Germinal center (tissue), 1 donor: ENCODE measurements around the gene ABHD2.
"Not testable (repeated sequence)": the region's sequence is repeated elsewhere in the genome, so short reads cannot be mapped to it uniquely, and the experiment has no call there.

Experiments used
- DNase-seq: peaks from one replicate; pipeline ENCODE4 v3.0.0; 2012; ENCODE audit warnings: mixed read lengths, low spot score

ABHD2 gene

DNA sequence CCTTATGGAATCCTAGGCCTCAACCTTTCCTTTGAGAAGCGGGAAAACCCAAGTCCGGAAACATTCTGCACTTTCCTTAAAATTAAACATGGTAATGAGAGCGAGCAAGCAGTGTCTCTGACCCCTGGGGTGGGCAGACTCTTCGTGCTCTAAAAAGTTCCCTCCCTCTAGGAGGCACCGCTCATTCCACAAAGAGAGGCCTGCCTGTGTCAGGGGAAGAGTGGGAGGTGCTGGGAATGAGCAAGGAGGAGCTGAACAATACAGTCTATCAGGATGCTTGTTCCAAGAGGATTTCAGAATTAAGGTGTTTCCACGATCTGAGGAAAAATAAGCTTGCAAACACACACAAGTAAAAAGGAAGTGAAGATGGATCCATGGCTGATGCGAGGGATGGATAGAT is 139.2 kb downstream of the ABHD2 start:
- DNase-seq, result no peak

DNA sequence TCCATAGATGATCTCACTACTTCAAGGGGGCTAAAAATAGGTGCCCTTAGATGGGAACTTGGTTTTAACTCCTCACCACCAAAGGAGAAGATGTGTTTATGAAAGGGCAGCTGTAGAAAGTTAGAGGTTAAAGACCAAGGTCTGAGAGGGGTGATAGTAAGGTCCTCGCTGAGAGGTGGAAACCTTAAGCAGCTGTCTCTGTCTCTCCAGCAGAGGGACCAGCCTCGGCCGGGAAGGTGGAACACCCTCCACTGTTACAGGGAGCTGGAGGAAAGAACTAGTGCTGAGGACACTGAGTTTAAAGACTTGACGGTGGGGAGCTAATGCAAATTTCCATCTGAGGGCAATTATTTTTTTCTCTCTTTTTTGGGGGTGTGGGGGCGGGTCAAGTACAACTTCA is 142.0 kb downstream of the ABHD2 start:
- DNase-seq, result no peak

DNA sequence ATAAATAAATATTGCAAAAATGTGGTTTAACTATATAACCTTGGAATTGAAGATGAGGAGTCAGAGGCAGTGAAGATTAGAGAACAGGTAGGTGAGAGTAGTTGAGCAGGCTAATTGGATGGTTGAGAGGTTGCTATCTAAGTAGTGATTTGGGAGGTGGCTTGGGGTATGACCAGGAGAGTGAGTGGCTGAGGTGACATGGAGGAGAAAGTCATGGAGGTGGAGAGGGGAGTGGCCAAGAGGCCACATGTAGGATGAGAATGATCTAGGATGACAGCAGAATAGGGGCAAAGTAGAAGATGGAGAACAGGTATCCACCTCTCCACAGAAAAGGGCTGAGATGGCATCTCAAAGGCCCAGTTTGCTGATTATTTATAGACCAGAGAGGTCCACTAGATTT is 143.6 kb downstream of the ABHD2 start:
- DNase-seq, result no peak

DNA sequence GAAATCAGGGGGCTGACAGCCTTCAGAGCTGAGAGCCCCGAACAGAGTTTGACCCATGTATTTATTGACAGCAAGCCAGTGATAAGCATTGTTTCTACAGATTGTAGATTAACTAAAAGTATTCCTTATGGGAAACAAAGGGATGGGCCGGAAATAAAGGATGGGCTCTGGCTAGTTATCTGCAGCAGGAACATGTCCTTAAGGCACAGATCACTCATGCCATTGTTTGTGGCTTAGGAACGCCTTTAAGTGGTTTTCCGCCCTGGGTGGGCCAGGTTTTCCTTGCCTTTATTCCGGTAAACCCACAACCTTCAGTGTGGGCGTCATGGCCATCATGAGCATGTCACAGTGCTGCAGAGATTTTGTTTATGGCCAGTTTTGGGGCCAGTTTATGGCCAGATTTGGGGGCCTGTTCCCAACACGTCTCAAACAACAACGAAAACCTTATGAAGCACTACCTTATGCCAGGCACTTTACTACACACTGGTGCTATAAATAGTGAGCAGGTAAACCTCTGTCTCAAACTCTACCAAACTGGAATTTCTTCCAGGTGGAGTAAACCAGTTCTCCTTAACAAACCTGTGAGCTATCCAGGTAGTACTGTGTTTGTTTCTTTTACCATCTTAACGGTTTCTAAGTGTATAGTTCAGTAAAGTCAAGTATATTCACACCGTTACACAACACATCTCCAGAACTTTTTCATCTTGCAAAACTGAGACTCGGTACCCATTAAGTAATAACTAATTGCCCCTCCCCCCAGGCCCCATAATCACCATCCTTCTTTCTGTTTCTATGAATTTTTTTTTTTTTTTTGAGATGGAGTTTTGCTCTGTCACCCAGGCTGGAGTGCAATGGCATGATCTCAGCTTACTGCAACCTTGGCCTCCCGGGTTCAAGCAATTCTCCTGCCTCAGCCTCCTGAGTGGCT is 151.9 kb downstream of the ABHD2 start:
- not testable (repeated sequence) for DNase-seq

DNA sequence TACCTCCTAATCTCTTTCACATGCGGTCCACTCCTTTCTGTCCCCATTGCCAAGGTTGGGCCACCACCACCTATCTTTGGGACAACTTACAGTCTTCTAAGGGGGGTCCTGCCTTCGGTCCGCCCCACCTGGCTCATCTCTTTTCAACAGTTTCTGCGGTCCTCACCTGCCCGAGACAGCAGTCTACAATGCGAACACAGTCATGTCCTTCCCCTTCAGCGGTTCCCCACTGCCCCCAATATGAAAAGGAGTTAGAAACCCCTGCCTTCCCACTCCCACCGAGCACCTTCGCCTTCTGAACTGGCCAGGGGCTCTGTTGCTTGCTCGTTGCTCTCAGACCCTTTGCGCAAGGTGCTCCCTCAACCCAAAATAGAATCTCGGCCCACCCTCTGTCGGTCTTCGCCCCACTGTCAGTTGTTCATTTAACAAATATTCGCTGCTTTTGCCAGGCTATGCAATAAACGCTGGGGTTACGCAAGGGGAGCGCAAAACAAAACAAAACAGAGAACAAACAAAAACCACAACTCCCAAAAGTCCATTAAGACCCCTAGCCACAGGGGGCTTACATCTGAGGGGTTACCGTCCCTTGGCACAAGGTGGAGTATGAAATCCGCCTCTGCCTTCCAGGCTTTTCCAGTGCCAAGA is 154.9 kb downstream of the ABHD2 start:
- no peak for DNase-seq

DNA sequence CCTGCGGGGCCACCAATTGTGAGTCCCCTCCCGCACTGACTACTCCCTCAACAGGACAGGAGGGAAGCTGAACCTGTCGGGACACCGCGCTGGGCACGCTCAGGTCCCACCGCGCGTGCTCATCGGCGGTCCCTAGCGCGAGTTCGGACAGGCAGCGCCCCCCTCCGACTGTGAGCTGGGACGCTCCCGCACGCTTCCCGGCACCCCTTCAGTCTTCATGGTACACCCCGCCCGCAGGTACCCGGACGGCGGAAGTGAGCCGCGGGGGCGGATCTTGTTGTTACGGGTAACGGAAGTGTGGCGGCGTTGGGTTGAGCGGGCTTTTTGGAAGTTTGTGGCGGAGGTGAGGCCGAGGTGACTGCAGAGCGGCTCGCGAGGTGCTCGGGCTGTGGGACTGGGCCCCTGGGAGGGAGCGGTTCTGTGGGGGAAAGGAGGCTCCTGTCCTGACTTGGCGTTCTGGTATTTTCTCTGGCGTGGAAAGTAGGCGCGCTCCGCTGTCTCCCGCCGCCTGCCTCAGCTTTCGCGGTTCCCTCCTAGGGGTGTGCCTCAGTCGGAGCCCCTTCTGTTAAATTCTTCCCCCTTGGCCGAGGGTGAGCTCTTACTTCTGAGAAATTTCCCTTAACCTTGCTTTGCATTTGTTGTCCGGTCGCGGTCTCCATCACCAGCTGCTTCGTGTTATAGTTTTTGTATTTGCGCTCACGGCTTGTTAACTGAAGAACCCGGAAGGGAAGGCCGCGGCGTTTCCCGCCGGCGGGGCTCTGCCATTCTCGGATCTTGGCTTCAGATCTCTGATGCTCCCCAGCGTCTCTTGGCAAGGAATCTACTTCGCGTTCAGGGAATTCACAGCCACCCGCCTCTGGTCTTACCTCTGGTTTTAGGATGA is 155.7 kb downstream of the ABHD2 start, which contains the start of gene FANCI:
TSS of gene FANCI (plus strand) at position 289 of the 883 bp plus-strand sequence. CDS start 3,669 bp downstream, outside the sequence.
- DNase-seq, result peak; percentile 94

DNA sequence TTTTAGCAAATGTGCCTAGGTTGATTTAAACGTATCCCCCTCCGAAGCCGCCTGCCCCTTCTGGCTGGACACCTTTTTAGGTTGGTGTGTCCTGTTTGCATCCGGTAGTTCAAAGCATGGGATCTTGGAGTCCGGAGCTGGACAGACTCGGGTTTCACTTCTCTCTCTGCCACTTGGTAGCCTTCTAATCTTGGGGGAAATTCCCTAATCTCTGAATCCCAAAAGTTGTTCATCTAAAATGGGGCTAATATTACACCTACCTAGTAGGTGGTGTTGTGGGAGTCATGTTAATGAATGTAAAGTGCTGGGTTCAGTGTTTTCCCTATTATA is 156.3 kb downstream of the ABHD2 start:
- DNase-seq, result no peak

DNA sequence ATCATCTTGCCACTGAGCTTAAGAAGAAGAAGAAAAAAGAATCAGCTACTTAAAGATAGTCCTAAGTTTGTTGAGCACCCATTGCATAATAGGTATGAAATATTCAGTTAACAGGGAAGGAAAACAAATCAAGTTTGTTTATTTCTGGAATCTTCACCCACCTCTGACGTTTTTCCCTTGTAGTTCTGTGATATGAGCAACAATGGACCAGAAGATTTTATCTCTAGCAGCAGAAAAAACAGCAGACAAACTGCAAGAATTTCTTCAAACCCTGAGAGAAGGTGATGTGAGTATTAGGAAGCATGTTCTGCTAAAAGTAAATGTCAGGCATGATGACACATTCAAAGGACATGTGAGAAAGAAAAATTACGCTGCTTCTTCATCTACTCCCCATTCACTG is 159.2 kb downstream of the ABHD2 start:
- no peak for DNase-seq

DNA sequence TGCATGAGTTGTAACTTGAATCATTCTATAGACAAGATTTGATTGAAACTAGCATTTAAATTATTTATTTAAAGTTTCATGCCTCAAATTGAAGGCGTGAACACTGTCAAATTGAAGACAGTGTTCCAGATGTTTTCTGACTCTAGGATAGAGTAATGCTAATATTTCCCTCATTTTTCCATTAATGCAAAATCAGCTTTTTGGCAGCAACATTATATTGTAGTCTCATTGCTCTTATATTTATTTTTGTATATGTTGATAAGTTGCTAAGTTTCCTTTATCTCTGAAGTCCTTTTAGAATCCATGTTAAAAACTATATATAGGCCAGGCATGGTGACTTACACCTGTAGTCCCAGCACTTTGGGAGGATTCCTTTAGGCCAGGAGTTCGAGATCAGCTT is 160.3 kb downstream of the ABHD2 start:
- DNase-seq, result no peak

DNA sequence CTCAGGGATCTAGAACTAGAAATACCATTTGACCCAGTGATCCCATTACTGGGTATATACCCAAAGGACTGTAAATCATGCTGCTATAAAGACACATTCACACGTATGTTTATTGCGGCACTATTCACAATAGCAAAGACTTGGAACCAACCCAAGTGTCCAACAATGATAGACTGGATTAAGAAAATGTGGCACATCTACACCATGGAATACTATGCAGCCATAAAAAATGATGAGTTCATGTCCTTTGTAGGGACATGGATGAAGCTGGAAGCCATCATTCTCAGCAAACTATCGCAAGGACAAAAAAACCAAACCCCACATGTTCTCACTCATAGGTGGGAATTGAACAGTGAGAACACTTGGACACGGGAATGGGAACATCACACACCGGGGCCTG is 161.9 kb downstream of the ABHD2 start:
- not testable (repeated sequence) for DNase-seq
